IPS-18c (cell line): ENCODE data around the gene GPC6.
"Not testable (repeated sequence)": the region's sequence is repeated elsewhere in the genome, so short reads cannot be mapped to it uniquely, and the experiment has no call there.

ENCODE experiments used
- H3K4me3 ChIP-seq: 2 replicates; pipeline ENCODE4 v1.7.0; 2013; ENCODE audit warnings: low read depth, mild to moderate bottlenecking, low read length, moderate library complexity; ENCODE audit not compliant: insufficient read depth
- H3K9me3 ChIP-seq: one replicate; pipeline ENCODE4 v1.6.1; 2013; ENCODE audit warnings: mild to moderate bottlenecking, low read length, moderate library complexity; ENCODE audit not compliant: control insufficient read depth, insufficient read depth

GPC6 gene

DNA sequence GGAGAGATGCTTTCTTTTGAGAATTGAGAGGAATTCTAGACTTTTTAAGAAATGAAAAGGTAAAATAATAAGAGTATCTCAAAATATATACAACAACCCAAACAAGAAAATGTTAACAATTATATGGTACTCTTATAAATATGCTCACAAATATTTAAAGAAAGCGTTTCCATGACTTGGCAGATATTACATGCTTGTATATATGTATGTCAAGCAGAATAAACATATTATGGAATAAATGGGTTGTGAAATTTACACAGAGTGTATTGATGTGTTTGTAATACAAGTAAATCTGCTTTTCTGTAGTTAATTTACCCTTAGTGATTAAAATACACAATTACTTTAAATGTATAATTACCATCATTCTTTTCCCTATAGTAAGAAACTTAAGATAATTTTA, 65.8 kb downstream of the GPC6 start:
- H3K4me3 ChIP-seq = no peak overlapping the region
- H3K9me3 ChIP-seq = no peaks in the 10 kb centered on the region

DNA sequence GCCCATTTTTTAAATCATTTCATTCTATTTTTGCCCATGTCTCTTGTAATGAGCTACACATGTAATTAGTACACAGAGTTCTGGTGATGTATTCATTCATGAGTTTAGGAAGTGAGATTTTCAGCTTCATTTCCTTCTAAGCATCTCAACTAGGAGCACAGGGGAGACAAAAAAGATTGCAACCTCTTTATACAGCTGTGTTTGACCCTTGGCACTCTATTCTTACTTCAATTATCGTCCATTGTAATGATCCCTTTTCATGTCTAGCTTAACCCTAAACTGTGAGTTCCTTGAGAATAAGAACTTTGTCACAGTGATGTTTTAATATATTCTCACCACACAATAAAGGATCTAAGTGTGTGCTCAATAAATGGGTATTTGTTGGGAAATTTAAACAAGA, 67.1 kb downstream of the GPC6 start:
- no peaks in the 10 kb centered on the region for H3K9me3 ChIP-seq
- no peak overlapping the region for H3K4me3 ChIP-seq

DNA sequence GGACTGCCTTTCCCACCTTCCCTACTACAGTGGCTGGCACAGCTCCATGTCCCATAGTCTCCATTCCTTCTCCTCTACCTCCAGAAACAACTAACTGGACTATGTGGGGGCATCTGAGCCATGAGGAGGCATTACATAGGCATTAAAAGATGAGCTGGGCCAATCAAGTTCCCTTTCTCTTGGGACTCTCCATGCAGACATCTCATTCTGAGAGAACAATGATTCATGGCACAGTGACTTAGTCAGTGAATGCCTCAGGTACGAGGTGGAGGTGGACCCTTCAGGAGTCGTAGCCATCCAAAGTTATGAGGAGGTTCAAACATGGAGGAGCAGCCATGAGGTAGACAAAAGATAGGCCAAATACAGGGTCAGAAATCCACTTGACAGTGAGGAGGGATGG, 70.0 kb downstream of the GPC6 start:
- no peaks in the 10 kb centered on the region for H3K9me3 ChIP-seq
- H3K4me3 ChIP-seq = no peak overlapping the region

DNA sequence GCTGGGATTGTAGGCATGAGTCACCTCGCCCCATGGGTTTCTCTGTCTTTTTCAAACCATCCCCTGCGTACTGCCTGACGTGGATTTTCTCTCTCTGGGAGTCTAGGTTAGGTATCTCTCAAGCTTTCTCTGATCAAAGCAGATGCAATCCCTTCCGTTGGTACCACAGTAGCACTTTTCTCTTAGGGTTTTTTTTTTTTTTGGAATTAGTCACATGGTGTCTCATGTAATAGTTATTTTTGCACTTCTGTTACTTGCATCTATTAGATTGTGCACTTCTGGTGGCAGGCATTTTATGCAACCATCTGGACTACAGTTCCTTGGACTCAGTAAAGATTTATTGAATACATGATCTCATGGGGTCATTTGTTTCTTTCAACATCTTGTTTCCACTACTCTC, 72.1 kb downstream of the GPC6 start:
- Histone ChIP-seq H3K4me3 (no peak overlapping the region), H3K9me3 (no peaks in the 10 kb centered on the region)

DNA sequence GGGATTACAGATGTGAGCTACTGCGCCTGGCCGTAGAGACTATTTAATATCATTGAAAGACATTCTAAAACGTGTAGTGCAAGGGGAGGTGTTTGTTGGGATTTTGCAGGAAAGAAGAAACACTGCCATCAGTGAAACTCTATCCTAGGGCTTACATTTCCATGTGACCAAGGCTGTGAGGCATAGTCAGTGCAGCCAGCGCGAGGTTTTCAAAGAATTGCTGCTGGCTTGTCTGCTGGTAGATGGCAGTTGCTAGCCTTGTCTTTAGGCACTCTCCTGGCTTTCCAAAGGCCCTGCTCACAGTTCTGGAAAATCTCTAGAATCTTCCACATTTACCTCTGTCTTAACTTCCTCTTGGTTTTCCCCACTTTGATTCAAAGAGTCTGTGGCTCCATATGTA, 77.5 kb downstream of the GPC6 start:
- Histone ChIP-seq H3K9me3 (no peaks in the 10 kb centered on the region), H3K4me3 (no peak overlapping the region)

DNA sequence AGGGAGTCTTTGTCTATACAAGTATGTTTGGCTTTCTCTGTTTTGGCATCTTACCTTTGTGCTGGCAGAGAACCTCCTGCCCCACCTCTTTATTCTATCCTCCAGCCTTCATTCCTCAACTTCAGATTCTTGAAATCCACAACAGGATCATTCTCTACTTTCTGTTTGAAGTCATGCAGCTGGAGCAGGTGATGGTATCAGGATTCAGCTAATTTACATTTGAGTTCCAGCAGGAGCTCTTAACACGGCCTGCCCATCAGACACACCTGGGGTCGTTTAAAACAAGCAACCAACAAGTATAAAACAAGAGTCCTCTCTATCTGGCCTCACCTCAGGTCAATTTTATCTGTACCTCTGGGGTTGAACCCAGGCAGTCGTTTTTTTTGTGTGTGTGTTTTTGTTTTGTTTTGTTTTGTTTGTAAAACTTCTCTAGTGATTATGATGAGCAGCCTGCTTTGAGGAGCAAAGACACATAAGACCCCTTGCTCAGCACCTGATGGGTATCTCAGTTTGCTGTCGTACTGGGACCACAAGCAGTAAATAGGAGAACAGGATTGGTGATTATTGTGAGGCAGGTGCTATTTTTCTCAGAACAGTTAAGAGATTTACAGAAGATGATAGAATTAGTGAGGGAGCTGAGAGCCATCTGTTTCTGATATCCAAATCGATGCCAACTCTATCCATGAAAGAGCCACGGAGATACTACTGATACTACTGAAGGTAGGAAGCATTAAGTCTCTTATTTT, 78.4 kb downstream of the GPC6 start:
- H3K4me3 ChIP-seq = no peak overlapping the region
- no peaks in the 10 kb centered on the region for H3K9me3 ChIP-seq

DNA sequence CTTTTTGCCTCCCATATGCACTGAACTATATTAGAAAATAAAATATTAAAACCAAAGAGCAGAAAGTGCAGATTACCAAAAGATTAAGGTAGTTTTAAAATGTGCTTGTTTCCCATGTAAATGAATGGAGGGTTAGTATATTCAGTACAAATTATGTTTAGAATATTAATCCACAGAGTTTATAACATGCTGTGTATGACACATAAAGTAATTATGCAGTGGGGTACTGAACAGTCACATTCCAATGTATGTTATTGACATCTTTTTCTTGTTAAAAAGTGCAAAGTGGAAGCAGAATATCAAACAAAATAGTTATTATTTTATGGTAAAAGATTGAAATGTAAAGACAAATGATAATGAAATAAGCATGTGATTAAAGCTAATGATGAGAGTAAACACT, 79.3 kb downstream of the GPC6 start:
- no peaks in the 10 kb centered on the region for H3K9me3 ChIP-seq
- H3K4me3 ChIP-seq = no peak overlapping the region

DNA sequence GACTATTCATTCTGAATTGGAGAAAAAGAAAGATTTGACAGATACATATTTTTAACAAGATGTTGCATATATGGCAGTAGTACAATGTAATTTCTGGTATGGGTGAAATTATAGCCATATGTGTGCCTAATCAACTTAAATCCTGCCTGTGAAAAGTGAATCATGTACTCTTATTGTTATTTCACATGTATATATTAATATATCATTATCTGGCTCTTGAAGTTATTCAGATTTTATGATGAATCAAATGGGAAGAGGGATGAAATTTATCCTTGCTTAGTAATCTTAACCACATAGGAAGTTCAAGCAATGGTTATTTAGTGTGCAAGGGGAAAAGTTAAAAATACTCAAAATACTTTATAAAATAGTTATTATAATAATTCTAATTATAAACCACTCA, 80.5 kb downstream of the GPC6 start:
- H3K9me3 ChIP-seq = no peaks in the 10 kb centered on the region
- no peak overlapping the region for H3K4me3 ChIP-seq

DNA sequence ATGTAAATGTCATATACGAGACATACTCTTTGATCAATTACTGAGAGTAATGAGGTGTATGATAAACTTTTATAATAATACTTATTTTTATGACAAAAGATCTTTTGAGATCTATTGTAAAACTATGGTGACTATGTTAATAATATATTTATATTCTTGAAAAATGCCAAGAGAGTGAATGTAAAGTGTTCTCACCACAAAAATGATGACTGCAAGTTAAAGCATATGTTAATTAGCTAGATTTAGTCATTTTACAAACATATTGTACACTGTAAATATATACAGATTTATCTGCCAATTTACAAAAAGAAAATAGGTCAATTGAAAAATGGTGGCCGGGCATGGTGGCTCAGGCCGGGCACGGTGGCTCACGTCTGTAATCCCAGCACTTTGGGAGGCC, 81.0 kb downstream of the GPC6 start:
- Histone ChIP-seq H3K4me3 (no peak overlapping the region), H3K9me3 (no peaks in the 10 kb centered on the region)

DNA sequence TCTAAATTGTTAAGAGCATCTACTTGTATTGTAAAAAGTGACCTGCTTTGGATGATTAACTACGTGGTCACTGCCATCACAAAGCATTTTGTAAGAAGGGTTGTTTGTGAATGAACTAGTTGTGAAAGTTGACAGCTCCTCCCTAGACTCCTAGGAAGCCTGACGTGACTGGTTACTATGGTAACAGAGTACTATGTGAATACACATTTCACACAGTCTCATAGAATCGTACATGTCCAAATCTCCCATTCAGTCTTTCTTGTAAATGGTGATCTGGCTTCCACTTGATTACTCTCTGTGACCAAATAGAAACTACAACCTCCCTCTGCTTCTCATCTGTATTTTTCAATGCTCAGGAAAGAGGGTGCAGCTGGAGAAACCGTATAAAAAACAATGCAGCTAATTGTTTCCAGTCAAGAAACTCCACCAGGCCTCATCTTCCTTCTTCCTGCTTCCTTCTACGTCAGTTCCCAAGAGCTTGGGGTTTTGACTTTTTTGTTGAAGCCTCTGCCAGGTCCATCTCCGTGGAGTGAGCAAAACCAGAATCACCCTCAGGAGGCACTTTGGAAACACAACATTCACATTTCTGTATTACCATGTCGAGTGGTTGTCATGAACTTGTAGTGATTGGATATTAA, 83.4 kb downstream of the GPC6 start:
- no peaks in the 10 kb centered on the region for H3K9me3 ChIP-seq
- no peak overlapping the region for H3K4me3 ChIP-seq

DNA sequence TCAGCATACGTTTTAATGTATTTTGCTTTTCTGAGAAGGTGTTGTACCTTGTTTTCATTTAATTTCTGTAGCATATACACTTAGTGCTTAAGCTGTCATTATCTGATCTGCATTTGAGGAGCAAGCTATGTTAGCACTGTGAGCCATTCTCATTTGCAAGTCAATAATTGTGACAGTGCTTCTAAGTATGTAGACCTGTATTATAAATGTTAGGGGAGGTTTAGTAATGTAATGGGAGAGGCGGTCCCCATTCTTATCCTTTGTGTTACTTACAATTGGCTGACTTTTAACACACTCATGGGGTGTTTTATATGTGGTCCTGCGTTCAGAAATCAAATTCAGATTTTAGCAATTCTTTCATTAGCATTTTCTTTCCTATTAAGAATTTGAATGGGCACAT, 90.2 kb downstream of the GPC6 start:
- Histone ChIP-seq H3K4me3 (no peak overlapping the region), H3K9me3 (no peaks in the 10 kb centered on the region)

DNA sequence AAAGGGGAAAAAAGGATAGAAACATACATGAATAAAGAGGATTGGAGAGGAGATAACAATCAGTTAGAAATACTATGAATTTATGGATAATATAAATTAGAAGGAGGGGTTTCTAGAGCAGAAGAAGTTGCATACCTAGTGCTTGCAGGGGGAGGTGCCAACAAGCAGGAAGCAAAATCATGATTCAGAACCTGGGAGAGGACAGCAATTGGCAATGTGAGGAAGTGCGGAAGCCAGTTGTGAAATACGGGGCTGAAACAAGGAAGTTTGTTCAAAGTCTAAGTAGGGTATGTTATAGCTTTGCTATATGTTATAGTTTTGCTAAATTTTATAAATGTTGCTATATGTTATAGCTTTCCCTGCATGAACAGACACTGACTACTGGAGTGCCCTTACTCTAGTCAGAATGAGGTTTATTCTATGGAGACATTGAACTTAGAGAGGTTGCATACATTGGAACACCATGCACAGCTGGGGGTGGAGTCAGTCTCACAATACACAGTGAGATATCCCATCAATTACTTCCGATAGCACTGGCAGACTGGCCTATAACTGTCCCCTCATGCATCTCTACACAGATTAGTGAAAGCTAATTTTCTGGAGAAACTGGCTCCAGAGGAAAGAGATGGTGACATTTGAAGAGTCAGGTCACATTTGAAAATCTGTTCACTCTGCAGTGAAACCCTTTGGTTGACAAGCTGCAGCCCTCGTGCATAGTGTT, 92.1 kb downstream of the GPC6 start:
- Histone ChIP-seq H3K9me3 (no peaks in the 10 kb centered on the region), H3K4me3 (no peak overlapping the region)

DNA sequence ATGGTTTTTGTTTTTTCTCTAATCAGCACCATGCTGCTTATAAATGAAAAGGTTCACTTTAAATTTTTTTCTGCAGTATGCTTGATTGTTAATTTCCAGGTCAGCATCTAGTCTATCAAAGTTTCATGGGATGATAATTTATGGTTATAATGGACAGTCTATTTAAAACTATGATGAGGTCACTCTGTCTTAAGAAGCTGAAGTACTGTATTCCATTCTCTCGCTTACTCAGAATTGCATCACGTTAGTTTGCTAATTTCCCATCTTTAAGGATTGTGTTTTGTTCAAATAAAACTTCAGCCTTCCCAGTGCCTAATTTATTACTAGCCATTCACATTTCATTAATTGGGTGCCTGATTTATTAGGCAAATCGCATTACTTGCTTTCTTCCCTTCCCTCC, 94.3 kb downstream of the GPC6 start:
- Histone ChIP-seq H3K4me3 (no peak overlapping the region), H3K9me3 (no peaks in the 10 kb centered on the region)

DNA sequence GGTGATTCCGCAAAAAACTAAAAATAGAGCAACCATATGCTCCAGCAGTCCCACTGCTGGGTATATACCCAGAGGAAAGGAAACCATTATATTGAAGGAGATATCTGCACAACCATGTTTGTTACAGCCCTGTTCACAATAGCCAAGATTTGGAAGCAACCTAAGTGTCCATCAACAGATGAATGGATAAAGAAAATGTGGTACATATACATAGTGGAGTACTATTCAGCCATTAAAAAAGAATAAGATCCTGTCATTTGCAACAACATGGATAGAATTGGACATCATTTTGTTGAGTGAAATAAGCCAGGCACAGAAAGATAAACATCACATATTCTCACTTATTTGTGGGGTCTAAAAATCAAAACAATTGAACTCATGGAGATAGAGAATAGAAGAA, 97.3 kb downstream of the GPC6 start:
- not testable (repeated sequence) for H3K4me3 ChIP-seq, H3K9me3 ChIP-seq

DNA sequence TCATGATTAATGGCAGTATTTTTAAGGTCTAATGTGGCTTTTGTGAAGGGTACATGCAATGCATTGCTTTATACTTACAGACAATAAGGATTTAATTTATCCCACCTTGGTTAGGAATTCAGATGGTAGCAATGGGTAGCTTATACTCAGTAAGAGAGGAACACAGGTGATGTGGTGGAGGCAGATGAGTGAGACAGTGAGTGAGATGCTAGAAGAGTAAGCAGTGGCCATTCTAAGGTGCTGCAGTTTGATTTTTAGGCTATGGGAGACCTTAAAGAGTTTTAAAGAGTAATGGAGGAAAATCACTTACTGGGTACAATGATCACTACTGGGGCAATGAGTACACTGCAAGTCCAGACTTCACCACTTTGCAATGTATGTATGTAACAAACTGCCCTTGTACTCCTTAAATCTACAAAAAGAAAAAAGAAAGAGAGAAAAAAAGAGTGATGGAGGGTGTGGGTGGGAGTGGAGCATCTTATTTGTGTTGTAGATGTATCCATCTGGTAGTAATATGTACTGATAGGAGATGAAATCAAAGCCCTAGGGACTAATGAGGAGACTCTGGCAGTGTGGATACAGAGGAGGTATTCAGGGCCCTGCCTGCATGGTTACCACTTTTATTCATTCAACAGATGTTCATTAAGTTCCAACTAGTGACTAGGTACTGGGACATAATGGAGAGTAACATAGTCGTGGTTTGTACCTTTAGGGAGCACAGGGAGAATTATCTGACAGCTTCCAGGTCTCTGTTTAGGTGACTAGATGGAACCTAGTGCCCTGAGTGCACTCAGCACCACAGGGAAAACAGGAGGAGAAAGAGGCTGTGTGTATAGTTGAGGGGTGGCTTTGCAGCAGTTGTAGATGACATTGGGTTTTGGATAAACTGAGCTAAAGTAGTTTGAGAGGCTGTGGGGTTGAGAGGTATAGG, 99.0 kb downstream of the GPC6 start:
- Histone ChIP-seq H3K4me3 (no peak overlapping the region), H3K9me3 (no peaks in the 10 kb centered on the region)

DNA sequence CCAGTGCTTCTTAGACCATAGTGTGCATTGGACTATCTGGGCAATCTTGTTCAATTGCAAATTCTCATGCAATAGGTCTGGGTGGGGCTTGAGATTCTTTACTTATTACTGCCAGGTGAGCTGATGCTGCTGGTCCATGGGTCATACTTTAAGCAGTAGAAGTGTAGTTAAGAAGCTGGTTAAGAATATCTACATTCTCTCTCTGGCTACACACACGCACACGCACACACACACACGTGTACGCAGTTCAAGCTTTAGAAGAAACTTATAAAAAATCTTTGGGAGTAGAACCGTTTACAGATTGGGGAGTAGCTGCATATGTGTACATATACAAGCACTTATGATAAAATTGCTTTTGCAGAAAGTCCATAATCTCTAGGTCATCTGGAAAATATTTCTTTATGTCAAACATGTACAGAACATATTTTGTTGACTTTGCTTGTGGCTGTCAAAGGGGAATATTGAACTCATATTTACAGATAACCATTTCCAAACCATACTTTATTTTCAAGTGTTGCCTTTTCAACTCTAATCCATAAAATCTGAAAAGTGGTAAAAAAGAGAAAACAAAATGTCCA, 99.7 kb downstream of the GPC6 start:
- Histone ChIP-seq H3K4me3 (no peak overlapping the region), H3K9me3 (no peaks in the 10 kb centered on the region)

DNA sequence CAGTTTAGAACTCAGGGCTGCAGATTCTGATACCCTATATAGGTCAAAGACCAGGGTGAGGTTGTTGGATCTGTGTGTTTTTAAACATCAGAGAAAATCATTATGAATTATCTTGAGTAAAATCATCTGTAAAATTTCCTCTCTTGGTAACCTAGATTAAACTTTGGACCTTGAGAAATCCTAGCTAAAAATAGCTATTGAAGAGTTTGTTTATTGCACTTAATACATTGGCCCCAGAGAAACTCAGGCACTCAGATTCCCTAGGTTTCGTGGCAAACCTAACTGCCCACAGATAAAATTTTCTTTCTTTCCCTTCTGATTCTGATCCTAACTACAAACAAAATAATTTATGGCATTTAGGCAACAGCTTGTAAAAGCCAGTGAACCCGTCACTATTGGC, 102.3 kb downstream of the GPC6 start:
- H3K9me3 ChIP-seq = no peaks in the 10 kb centered on the region
- no peak overlapping the region for H3K4me3 ChIP-seq
